MCF 10A (cell line): ENCODE data around the gene NTM. TPM values are rescaled to one million over a fixed set of nuclear protein-coding genes. Genes with fewer than 3 reads are reported as not detected.

Experiments
- BruUV-seq: library from RNA; stranded (reverse); fragments of 400-500 nt; replicated peaks from 2 replicates; lab custom pipeline; 2021; lab: Mats Ljungman, UMichigan
- CTCF ChIA-PET: fragments of 300-600 bp; sonication (Branson Sonifier 250); formaldehyde crosslinking; extraction: SDS; loops from one replicate; lab custom pipeline; 2021; ENCODE audit warnings: antibody characterized with exemption, inconsistent platforms; lab: Yijun Ruan, JAX
- POLR2A ChIA-PET: fragments of 300-600, 350-650 bp; sonication (Branson Sonifier 250); formaldehyde crosslinking; extraction: SDS; loops from one replicate; lab custom pipeline; 2020; ENCODE audit warnings: antibody characterized with exemption, inconsistent platforms; lab: Yijun Ruan, JAX
- DNase-seq: peaks from one replicate; pipeline ENCODE4 v3.0.0-alpha.2; 2018; ENCODE audit not compliant: unreplicated experiment
- H3K27ac Mint-ChIP-seq: one replicate; pipeline ENCODE4 v1.8.0; 2022; ENCODE audit warnings: mild to moderate bottlenecking, low read depth, mixed read lengths; ENCODE audit not compliant: unreplicated experiment
- H3K27me3 Mint-ChIP-seq: one replicate; pipeline ENCODE4 v1.8.0; 2022; ENCODE audit warnings: mixed read lengths; ENCODE audit not compliant: insufficient read depth, unreplicated experiment
- H3K36me3 Mint-ChIP-seq: one replicate; pipeline ENCODE4 v1.8.0; 2022; ENCODE audit warnings: mild to moderate bottlenecking, moderate library complexity, mixed read lengths; ENCODE audit not compliant: insufficient read depth, unreplicated experiment
- H3K4me1 Mint-ChIP-seq: one replicate; pipeline ENCODE4 v1.8.0; 2022; ENCODE audit warnings: mixed read lengths; ENCODE audit not compliant: insufficient read depth, unreplicated experiment
- H3K4me3 Mint-ChIP-seq: one replicate; pipeline ENCODE4 v1.8.0; 2022; ENCODE audit warnings: mild to moderate bottlenecking, moderate library complexity, mixed read lengths; ENCODE audit not compliant: unreplicated experiment
- H3K9me3 Mint-ChIP-seq: one replicate; pipeline ENCODE4 v1.8.0; 2022; ENCODE audit warnings: mixed read lengths; ENCODE audit not compliant: unreplicated experiment
- CTCF ChIP-seq: fragments of 200-600 bp; IDR thresholded peaks from one replicate; pipeline ENCODE4 v1.8.0; 2022; ENCODE audit warnings: antibody characterized with exemption, mild to moderate bottlenecking; ENCODE audit not compliant: unreplicated experiment
- intact Hi-C: fragments of 100-400 bp; cut with micrococcal nuclease; formaldehyde crosslinking; loops from 2 replicates; pipeline ENCODE4 v1.14.1; 2022
- total RNA-seq: library from RNA; stranded (reverse); gene quantifications from 2 replicates; pipeline ENCODE4 v1.2.3, GENCODE V29; 2022

NTM gene
- total RNA-seq, 1 experiment from 2014 or later: not detected

- ChIA-PET POLR2A (no interaction called here), CTCF (no interaction called here)
- intact Hi-C loops: no loop called here
- no peaks in the 10 kb centered on the region for H3K36me3 Mint-ChIP-seq
- no peaks in the 10 kb centered on the region for H3K27me3 Mint-ChIP-seq
- no TSS peak for BruUV-seq
- no peaks in the 10 kb centered on the region for H3K4me1 Mint-ChIP-seq
- DNase-seq: no peak
- H3K9me3 Mint-ChIP-seq: peaks cover 53% of the 10 kb centered on the region
- no peak overlapping the region for H3K27ac Mint-ChIP-seq
- no peak for TF ChIP-seq CTCF
- no peak overlapping the region for H3K4me3 Mint-ChIP-seq
Measured at GRCh38 chr11:132373405-132374143, 1003.2 kb downstream of the NTM start.

GRCh38 chr11:132379540-132379939 lies 1009.1 kb downstream of the NTM start:
- no peak for DNase-seq
- H3K4me1 Mint-ChIP-seq: no peaks in the 10 kb centered on the region
- no TSS peak for BruUV-seq
- H3K27me3 Mint-ChIP-seq: no peaks in the 10 kb centered on the region
- ChIA-PET CTCF (no interaction called here), POLR2A (no interaction called here)
- peaks cover 43% of the 10 kb centered on the region for H3K9me3 Mint-ChIP-seq
- H3K36me3 Mint-ChIP-seq: no peaks in the 10 kb centered on the region
- no peak overlapping the region for H3K27ac Mint-ChIP-seq
- intact Hi-C loops: no loop called here
- no peak overlapping the region for H3K4me3 Mint-ChIP-seq
- no peak for TF ChIP-seq CTCF
